DMS53 treated with DMSO at 0.1 percent for 48 hours (cell line): ENCODE measurements around the gene HEATR3.
"Not testable (repeated sequence)": the region's sequence is repeated elsewhere in the genome, so short reads cannot be mapped to it uniquely, and the experiment has no call there.

Experiments used
- DNase-seq: peaks from one replicate; lab custom pipeline; 2025; ENCODE audit not compliant: unreplicated experiment; lab: John Stamatoyannopoulos, UW

HEATR3 gene

DNA sequence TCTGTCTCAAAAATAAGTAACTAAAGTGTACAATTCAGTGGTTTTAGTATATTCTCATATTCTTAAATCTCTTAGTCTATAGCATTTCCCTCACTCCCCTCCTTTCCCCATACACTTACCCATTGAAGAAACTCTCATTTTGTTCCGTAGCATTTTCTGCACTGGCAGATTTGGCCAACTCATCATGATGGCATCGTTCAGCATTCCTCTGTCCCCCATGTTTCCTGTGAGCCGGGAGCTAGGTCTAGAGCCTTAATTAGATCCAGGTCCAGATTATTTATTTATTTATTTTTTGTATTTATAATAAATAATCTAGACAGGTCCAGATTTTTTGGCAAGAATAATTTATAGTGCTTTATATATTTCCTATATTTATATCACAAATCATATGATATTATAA lies 31.0 kb downstream of the HEATR3 start:
- DNase-seq, result no peak

DNA sequence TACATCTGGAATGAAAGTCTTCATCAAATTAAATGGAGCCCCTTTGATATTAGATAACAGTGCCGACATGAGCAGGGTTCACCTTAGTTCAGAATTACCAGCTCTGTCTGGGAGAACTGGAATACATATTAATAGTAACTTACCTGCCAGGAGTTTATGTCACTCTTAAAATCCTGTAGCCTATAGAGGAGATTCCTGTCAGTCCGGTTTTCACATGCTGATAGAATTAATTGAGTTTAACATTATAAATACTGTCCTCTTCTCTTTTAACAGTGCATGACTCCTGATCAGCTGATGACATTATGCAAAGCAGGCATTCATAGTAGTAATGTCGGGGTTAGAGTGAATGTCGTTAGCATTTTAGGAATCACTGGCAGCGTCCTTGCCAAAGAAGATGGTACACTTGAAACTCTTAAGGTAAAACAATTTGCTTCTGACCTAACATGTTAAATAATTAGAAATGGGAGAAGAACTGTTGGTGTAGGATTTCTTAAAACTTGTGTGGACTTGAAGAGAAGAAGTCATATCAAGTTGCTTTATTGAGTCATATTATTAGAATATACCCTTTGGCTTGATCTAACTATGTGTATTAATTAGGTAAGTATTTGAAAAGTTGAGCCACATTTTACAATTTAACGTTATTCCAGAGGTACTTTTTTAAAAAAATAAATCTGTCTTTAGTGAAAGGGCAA lies 34.3 kb downstream of the HEATR3 start:
- no peak for DNase-seq

DNA sequence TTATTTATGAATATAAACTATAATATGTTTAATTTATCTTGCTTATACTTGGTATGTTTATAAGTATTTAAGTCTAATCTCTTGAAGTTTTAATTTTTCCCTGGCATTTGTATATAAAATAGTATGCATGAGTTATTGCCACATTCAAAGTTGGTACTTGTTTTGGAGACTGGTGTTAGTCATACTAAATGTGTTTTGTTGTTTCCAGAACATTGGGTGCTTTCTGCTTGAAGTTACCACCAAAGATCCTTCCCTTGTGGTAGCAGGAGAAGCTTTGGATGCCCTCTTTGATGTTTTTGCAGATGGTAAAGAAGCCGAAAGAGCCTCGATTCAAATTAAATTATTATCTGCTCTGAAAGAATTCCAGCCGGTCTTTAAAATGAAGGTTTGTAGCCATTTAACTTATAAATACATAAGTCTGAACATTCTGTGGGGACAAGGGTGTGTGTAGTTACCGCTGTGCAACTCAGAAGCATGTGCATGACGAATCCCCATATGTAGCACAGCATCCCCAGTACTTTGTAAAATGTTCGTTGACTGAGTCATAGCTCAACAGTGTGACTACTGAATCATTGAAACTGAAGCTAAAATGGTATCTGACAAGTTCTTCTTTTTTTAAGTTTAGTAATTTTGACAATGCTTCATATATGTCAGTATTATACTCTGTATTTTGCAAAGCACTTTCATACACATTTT lies 36.4 kb downstream of the HEATR3 start:
- DNase-seq, result no peak

DNA sequence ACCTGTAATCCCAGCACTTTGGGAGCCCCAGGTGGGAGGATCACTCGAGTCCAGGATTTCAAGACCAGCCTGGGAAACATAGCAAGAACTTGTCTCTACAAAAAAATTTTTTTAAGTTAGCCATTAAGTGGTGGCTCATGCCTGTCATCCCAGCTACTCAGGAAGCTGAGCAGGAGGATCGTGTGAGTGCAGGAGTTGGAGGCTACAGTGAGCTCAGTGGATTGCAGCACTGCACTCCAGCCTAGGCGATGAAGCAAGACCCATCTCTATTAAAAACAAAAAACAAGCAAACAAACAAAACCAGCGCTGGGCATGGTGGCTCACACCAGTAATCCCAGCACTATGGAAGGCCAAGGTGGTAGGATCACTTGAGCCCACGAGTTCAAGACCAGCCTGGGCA lies 38.0 kb downstream of the HEATR3 start:
- no peak for DNase-seq

DNA sequence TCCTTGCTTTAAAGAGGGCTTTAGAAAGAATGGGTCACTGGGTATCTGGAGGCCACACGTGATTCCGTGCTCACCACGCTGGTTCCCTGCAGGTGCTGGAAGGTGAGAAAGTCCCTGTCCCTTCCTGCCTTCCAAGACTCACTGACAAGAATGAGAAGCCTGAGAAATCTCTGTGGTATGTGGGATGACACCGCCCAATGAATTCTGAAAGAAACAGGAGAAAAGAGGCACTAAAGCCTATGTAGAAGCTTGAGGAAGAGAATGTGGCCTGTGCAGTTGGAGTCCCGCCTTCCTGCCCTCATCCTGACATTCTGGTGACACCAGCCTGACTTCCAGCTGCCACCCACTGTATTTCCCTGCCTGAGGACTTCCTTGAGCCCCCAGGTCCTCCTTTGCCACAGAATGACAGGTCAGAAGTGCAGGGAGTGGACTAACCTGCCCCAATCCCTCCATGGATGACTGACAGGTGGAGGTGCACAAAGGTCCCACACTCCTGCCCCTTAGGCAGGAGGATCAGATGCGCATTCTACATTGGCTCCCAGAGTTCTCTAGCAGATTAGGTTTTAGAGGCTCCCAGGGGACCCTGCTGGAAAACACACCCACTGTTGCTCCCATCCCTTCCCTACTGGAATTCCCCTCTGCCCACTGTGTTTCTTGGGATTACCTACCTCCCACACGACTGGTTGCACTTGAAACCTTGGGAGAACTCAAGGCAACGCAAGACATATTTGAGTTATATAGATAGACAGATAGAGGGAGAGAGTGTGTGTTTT lies 48.8 kb downstream of the HEATR3 start:
- no peak for DNase-seq

DNA sequence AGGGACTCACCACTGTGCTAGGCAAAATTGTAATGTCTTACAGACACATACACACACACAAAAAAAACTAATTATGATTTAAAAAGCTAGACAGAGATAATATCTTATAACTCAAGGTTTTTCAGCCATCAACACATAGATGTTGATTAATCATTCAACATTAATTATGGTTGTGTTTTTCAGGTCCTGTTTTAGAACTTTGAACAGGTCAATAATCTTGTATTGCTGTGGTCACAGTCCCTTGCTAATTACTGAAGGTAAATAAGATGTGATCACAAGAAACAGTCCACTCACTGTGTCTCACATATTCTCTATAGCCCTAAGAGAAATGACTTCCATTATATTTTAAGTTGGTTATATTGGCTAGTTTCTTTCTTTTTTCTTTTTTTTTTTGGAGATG lies 54.9 kb downstream of the HEATR3 start:
- DNase-seq, result no peak

DNA sequence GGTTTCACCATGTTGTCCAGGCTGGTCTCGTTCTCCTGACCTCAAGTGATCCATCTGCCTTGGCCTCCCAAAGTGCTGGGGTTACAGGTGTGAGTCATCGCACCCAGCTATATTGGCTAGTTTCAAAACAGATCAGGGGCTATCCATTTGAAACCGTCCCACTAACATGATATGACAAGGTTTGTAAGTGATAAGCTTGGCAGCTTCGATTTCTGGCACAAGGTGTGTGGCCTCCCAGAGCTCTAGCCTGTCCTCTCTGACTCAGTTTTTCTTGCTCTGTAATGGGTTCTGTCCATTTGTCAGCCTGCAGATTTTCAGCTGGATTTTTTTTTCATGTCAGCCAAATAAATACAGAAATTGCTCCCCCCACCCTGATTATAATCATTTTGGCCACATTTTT lies 55.5 kb downstream of the HEATR3 start:
- no peak for DNase-seq

DNA sequence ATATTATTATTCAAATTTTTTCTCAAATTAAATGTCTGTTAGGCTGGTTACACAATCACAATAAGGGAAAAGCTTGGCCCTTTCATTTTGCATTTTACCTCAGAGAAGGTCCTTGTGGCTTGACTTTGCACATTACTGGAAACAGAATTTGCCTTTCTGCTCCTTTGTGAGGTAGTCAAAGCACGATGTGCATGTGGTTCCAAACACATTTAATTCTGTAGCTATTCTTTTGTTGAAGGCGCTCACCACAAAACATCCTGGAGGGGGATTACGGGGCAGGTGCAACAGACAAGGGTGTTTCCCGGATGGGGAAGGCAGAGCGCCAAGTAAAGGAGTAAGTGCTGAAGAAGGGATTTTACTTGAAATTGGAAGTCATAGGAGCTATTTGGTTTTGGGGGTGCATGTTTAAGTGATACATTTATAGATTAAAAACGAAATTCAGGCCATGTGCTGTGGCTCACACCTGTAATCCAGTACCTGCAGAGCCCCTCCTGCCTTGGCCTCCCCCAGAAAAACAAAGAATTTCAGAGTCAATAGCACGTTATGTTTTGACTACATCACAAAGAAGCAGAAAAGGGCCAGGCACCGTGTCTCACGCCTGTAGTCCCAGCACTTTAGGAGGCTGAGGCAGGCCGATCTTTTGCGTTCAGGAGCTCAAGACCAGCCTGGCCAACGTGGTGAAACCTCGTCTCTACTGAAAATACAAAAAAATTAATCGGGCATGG lies 56.1 kb downstream of the HEATR3 start:
- no peak for DNase-seq

DNA sequence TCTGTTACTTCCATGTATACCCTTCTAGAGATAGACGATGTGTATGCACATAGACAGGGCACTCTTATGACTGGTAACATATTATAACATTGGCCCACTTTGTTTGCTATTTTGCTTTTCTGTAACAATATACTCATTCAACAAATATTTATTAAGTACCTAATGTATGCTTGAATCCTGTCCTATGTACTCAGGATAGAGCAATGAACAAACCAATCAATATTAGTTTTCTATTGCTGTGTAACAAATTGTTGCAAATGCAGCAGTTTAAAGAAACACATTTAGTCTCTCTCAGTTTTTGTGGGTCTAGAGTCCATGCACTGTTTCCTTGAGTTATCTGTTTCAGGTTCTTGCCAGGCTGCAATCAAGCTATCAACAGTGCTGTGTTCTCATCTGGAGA lies 57.6 kb downstream of the HEATR3 start:
- DNase-seq, result no peak

DNA sequence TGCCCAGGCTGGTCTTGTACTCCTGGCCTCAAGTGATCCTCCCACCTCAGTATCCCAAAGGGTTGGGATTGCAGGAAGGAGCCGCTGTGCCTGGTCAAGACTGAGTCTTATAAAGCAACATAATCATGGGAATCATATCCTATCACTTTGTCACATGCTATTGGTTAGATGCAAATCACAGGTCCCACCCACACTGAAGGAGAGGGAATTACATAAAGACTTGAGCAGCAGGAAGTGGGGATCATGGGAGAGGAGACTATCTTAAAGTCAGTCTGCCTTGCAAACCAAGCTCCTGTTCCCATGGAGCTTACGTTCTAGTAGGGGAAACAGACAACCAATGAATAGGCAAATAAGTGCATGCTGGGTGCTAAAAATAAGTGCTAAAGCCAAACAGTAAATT lies 59.0 kb downstream of the HEATR3 start:
- DNase-seq, result no peak

DNA sequence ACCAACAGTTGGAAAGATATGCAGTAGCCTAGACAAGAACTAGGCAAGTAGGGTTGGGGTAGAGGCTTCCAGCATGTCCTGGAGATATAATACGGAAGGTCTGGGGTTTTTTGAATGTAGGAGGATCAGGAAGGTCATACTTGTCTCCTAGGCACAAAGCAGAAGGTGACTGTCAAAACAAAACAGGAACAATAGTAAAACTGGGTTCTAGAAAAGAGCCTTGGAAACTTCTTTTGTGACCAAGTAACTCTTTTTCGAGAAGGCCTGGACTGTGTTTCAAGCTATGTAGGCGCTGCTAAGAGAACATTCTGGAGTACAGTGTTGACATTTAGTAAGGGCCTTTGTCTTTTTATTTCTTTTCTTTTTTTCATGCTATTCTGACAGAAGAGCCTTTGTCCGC lies 60.4 kb downstream of the HEATR3 start:
- DNase-seq, result no peak

DNA sequence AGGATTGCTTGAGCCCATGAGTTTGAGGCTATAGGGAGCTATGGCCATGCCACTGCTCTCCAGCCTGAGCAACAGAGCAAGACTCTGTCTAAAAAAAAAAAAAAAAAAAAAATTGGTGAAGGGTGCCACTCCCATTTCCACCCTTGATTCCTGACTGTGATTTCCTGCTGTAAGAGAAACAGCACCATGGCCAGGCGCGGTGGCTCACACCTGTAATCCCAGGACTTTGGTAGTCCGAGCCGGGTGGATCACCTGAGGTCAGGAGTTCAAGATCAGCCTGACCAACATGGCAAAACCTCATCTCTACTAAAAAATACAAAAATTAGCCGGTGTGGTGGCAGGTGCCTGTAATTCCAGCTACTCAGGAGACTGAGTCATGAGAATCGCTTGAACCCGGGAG lies 66.8 kb downstream of the HEATR3 start:
- not testable (repeated sequence) for DNase-seq

DNA sequence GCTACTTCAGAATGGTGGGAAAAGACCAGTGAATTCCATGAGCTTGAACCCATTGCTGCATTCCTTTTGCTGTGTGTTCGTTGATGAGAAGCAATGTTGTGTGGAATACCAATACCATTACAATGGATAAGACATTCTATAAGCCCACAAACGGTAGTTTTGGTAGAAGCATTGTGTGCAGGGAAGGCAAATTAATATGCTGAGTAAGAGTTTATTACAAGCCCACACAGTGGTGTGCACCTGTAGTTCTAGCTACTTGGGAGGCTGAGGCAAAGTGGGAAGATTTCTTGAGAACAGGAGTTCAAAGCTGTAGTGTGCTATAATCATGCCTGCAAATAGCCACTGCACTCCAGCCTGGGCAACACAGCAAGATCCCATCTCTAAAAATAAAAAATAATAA lies 67.4 kb downstream of the HEATR3 start:
- DNase-seq, result no peak

DNA sequence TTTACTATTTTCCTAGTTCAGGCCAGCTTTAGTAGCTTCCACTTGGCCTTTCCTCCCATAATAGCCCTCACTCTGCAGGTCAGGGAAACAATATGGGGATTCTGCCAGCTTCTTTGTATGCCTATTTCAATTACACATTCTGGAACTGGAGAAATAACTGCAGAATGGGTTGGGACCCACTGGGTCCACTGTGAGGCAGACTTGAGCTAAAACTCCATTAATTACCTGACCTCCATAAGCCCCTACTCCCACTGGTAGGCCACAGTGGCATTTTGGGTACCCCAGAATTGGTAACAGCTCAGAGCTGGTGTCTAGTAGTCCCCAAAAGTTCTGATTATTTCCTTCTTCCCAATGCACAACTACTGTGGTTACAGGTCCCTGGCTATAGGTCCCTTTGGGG lies 70.6 kb downstream of the HEATR3 start:
- DNase-seq, result no peak

DNA sequence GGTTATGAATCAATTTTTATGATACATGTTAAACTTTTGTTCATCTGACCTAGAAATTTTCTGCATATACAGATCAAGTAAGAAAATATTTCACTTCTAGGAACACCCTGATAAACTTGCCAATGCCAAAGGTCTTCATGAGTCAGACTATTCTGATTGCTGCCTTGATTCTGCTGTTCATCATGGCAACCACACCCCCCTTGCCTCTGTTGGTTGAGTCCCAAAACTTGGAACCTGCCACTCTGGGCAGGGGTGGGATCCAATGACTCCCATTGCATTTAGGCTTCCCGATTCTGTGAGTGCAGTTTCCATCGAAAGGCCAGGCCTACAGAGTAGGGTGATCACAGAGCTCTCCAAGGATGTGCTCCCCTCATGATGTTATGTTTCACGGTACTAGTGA lies 71.5 kb downstream of the HEATR3 start:
- no peak for DNase-seq

DNA sequence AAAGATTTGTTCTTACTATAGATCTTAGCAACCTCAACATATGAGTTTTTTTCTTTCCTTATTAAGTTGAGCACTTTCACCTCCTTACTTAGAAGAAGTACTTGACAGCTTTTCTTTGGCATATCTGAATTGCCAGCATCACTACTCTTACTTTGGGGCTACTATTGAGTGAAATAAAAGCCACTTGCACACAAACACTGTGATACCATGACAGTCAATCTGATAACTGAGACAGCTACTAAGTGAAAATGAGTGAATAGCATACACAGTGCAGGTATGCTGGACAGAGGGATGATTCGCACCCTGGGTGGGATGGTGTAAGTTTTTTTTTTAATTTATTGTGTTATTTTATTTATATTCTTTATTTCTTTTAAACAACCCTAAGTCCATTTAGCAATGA lies 73.8 kb downstream of the HEATR3 start:
- DNase-seq, result no peak

DNA sequence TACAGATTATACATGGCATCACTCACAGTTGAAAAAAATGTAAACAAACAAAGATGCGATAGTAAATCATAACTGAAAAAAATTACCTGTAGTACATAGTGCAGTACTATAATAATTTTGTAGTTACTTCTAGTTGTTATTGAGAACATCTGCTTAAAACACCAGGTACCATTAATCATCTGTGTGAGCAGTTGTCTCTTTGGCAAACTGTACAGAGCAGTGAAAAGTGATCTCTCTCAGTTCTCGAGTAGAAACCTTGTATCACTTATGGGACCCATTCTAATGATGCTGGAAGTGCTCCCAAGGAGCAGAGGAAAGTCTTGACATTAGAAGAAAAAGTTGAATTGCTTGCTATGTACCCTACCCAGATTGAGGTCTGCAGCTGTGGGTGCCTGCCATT lies 78.4 kb downstream of the HEATR3 start:
- DNase-seq, result no peak

DNA sequence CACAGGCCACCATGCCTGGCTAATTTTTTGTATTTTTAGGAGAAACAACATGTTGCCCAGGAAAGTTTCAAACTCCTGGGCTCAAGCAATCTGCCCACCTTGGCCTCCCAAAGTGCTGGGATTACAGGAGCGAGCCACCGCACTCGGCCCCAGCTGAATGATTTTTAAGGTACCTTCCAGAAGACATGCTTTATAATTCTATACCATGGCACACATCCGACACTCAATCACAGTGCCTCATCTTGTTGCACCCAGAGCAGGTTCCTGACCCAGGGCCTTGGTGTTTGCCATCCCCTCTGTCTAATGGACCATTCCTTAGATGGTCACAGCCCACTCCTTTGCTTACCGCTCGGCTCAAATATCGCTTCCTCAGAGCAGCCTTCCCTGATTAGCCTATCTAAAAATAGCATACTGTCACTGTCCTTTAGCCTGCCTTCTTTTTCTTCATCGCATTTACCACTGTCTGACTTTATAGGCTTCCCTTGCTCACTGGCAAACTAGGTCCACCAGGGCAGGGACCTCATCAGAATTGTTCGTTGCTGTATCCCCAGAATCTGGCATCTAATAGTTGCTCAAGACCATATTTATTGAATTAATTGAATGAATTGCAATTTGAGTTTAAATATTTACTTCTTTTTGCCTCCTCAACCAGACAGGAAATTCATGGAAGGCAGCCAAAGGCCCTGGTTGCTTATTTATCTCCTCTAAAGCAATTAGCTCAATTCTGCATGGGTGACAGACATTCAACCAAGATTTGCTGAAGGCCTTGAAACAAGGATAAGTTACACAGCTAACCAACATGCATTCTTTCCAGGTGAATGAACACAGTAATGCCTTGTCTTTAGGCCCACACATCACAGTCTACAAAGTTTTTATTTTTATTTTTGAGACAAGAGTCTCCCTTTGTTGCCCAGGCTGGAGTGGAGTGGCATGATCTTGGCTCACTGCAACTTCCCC lies 81.0 kb downstream of the HEATR3 start:
- DNase-seq, result no peak

DNA sequence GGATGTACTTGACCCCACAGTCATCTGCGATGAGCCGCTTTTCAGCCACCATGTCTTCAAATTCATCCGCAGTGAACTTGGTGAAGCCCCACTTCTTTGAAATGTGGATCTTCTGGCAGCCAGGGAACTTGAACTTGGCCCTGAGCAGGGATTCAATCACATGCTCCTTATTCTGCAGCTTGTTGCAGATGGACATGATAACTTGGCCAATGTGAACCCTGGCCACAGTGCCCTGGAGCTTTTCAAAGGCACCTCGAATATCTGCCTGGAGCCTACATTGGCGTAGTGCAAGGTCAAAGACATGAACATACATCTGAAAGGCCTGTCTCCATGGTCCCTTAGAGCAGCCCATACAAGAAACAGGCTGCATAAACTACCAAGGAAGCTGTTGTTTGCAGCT lies 85.6 kb downstream of the HEATR3 start:
- DNase-seq, result no peak

DNA sequence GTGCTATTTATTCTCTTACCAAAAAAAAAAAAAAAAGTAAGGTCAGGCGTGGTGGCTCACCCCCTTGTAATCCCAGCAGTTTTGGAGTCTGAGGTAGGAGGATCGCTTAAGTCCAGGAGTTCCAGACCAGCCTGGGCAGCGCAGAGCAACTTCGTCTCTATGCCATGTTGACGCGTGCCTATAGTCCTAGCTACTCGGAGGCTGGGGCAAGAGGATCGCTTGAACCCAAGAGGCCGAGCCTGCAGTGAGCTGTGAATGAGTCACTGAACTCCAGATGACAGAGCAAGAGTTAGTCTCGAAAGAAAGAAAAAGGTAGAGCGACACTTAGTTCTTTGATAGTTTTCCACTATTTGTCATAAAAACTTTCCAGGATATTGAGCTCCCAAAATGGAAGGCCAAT lies 86.0 kb downstream of the HEATR3 start:
- no peak for DNase-seq
